GM08714 (cell line): Measurements from ENCODE around the gene OR12D1.
"Not testable (repeated sequence)": the region's sequence is repeated elsewhere in the genome, so short reads cannot be mapped to it uniquely, and the experiment has no call there.

ENCODE experiments used
- H3K4me3 ChIP-seq: fragments of 200-500 bp; sonication (Bioruptor generic); 2 replicates; pipeline ENCODE4 v1.5.1; 2014; ENCODE audit warnings: mild to moderate bottlenecking, low read length, inconsistent platforms
- ZNF274 ChIP-seq: IDR thresholded peaks from 2 replicates; pipeline ENCODE4 v1.6.1; 2012; ENCODE audit warnings: mild to moderate bottlenecking, low read depth, low read length

OR12D1 gene

GRCh38 chr6:29414588-29414987 is at the start of gene OR12D1:
Gene OR12D1, plus strand, starts transcription at chr6:29414928.
- no peak for TF ChIP-seq ZNF274
- H3K4me3 ChIP-seq: no peak within 1 kb of the TSS

- TF ChIP-seq ZNF274: no peak
- no peak within 1 kb of the TSS for H3K4me3 ChIP-seq
Measured at GRCh38 chr6:29368765-29369164, 46.0 kb upstream of the OR12D1 start, which contains the start of gene OR5V1. Gene OR5V1, minus strand, starts transcription at chr6:29368865. Its CDS starts 12,670 bp downstream, at chr6:29356195.

GRCh38 chr6:29375191-29375590 is 39.5 kb upstream of the OR12D1 start, which contains the start of gene OR12D3:
Gene OR12D3, minus strand, starts transcription at chr6:29375291. Its CDS starts 4 bp downstream, at chr6:29375287.
- no peak within 1 kb of the TSS for H3K4me3 ChIP-seq

GRCh38 chr6:29376003-29376402 is 38.7 kb upstream of the OR12D1 start:
- no peak overlapping the region for H3K4me3 ChIP-seq
- TF ChIP-seq ZNF274: no peak

More at GRCh38 chr6:29375191-29375590, 39.5 kb upstream of the OR12D1 start, which contains the start of gene OR12D3:
- TF ChIP-seq ZNF274: no peak

- TF ChIP-seq ZNF274: no peak
- H3K4me3 ChIP-seq: no peak overlapping the region
Measured at GRCh38 chr6:29388533-29388932, 26.2 kb upstream of the OR12D1 start.

GRCh38 chr6:29395331-29395730 is 19.4 kb upstream of the OR12D1 start, which contains the start of gene OR12D2:
Gene OR12D2, plus strand, starts transcription at chr6:29395631. Its CDS starts 1,069 bp downstream, at chr6:29396700.
- TF ChIP-seq ZNF274: no peak

GRCh38 chr6:29399525-29399924 is 15.2 kb upstream of the OR12D1 start:
- no peak overlapping the region for H3K4me3 ChIP-seq
- no peak for TF ChIP-seq ZNF274

More at GRCh38 chr6:29395331-29395730, 19.4 kb upstream of the OR12D1 start, which contains the start of gene OR12D2:
- H3K4me3 ChIP-seq: no peak within 1 kb of the TSS

GRCh38 chr6:29403801-29404200 is 10.9 kb upstream of the OR12D1 start:
- H3K4me3 ChIP-seq: no peak overlapping the region
- TF ChIP-seq ZNF274: no peak

- TF ChIP-seq ZNF274: no peak
- no peak overlapping the region for H3K4me3 ChIP-seq
Measured at GRCh38 chr6:29419516-29419915, 4.8 kb downstream of the OR12D1 start.

- H3K4me3 ChIP-seq: no peak overlapping the region
Measured at GRCh38 chr6:29424168-29424567, 9.4 kb downstream of the OR12D1 start.

GRCh38 chr6:29424575-29424974 is 9.8 kb downstream of the OR12D1 start:
- TF ChIP-seq ZNF274: no peak
- H3K4me3 ChIP-seq: no peak overlapping the region

More at GRCh38 chr6:29424168-29424567, 9.4 kb downstream of the OR12D1 start:
- no peak for TF ChIP-seq ZNF274

- no peak overlapping the region for H3K4me3 ChIP-seq
- no peak for TF ChIP-seq ZNF274
Measured at GRCh38 chr6:29425075-29425474, 10.3 kb downstream of the OR12D1 start.

- TF ChIP-seq ZNF274: no peak
- no peak overlapping the region for H3K4me3 ChIP-seq
Measured at GRCh38 chr6:29426654-29427053, 11.9 kb downstream of the OR12D1 start.

- not testable (repeated sequence) for H3K4me3 ChIP-seq
Measured at GRCh38 chr6:29436730-29437129, 22.0 kb downstream of the OR12D1 start.

- no peak for TF ChIP-seq ZNF274
- H3K4me3 ChIP-seq: no peak within 1 kb of the TSS
Measured at GRCh38 chr6:29439006-29439405, 24.3 kb downstream of the OR12D1 start, which contains the start of gene OR10C1. Gene OR10C1, plus strand, starts transcription at chr6:29439306. Its CDS starts 710 bp downstream, at chr6:29440016.

GRCh38 chr6:29442719-29443118 is 28.0 kb downstream of the OR12D1 start:
- H3K4me3 ChIP-seq: no peak overlapping the region
- no peak for TF ChIP-seq ZNF274

GRCh38 chr6:29444031-29444430 is 29.3 kb downstream of the OR12D1 start:
- H3K4me3 ChIP-seq: not testable (repeated sequence)
